Measurements from ENCODE around the gene HEBP2.

The HEBP2 gene

GRCh38 chr6:138378463-138378862 lies 25.6 kb upstream of the HEBP2 start:
- Histone ChIP-seq H3K9ac (ENCODE audit: low read depth, low read length, poor library complexity) (no peak overlapping the region), H2BK12ac (ENCODE audit: low read length) (no peak overlapping the region), H3K4me3 (ENCODE audit: low read length in 2 of 2) (no peak overlapping the region), H3K79me1 (ENCODE audit: low read depth, low read length) (peaks cover 1% of the 10 kb centered on the region), H3K4me1 (ENCODE audit: control insufficient read depth in 2 of 2, insufficient read depth in 1 of 2, low read depth in 1 of 2, low read length in 2 of 2) (no peaks in the 10 kb centered on the region), H3K9me3 (replicated peaks in 1 of 2; ENCODE audit: control insufficient read depth in 2 of 2, insufficient read depth in 1 of 2, low read depth in 1 of 2, low read length in 2 of 2) (no peaks in the 10 kb centered on the region), H4K8ac (ENCODE audit: low read depth, low read length) (no peak overlapping the region), H3K4me2 (ENCODE audit: insufficient read depth, low read length, poor library complexity, severe bottlenecking) (no peak overlapping the region), H3K4ac (ENCODE audit: low read length) (no peak overlapping the region), H2BK5ac (ENCODE audit: low read length) (no peak overlapping the region), H2BK120ac (ENCODE audit: low read depth, low read length) (no peak overlapping the region), H2AFZ (ENCODE audit: low read length) (no peak overlapping the region), H2BK15ac (ENCODE audit: low read length) (no peak overlapping the region), H3K18ac (ENCODE audit: low read length) (no peak overlapping the region), H3K27ac (replicated peaks; ENCODE audit: low read length) (no peak overlapping the region), H2AK5ac (ENCODE audit: low read depth, low read length) (no peak overlapping the region), H3K27me3 (ENCODE audit: control insufficient read depth in 3 of 3, insufficient read depth in 3 of 3, low read depth in 1 of 3, low read length in 3 of 3) (peaks cover 0 to 4% (median 0%) of the 10 kb centered on the region in 3 experiments), H3K36me3 (replicated peaks in 1 of 2; ENCODE audit: control insufficient read depth in 2 of 2, insufficient read depth in 2 of 2, low read length in 2 of 2) (no peaks in the 10 kb centered on the region), H4K91ac (ENCODE audit: low read depth, low read length, poor library complexity) (no peak overlapping the region), H3K23ac (ENCODE audit: low read depth, low read length, poor library complexity) (no peak overlapping the region), H3K14ac (ENCODE audit: low read length) (no peak overlapping the region)
- WGBS, 2 donors (ENCODE audit: extremely low coverage in 2 of 2, insufficient read length in 2 of 2, insufficient replicate concordance in 1 of 2) = no CpG with 5 or more reads among the region's 4 CpGs
- DNase-seq (ENCODE audit: low spot score) = no peak

GRCh38 chr6:138382498-138383265 lies 21.3 kb upstream of the HEBP2 start:
- WGBS, 2 donors (ENCODE audit: extremely low coverage in 2 of 2, insufficient read length in 2 of 2, insufficient replicate concordance in 1 of 2) = no CpG with 5 or more reads among the region's 8 CpGs
- H3K4me2 ChIP-seq (ENCODE audit: insufficient read depth, low read length, poor library complexity, severe bottlenecking) = no peak overlapping the region
- no peak overlapping the region for H2BK120ac ChIP-seq (ENCODE audit: low read depth, low read length)

GRCh38 chr6:138383776-138384175 lies 20.2 kb upstream of the HEBP2 start:
- Histone ChIP-seq H3K27me3 (ENCODE audit: control insufficient read depth in 3 of 3, insufficient read depth in 3 of 3, low read depth in 1 of 3, low read length in 3 of 3) (peaks cover 0 to 10% (median 0%) of the 10 kb centered on the region in 3 experiments), H2BK5ac (ENCODE audit: low read length) (no peak overlapping the region), H3K9me3 (replicated peaks in 1 of 2; ENCODE audit: control insufficient read depth in 2 of 2, insufficient read depth in 1 of 2, low read depth in 1 of 2, low read length in 2 of 2) (no peaks in the 10 kb centered on the region), H2AK5ac (ENCODE audit: low read depth, low read length) (no peak overlapping the region), H4K8ac (ENCODE audit: low read depth, low read length) (no peak overlapping the region), H3K9ac (ENCODE audit: low read depth, low read length, poor library complexity) (no peak overlapping the region), H3K4me3 (ENCODE audit: low read length in 2 of 2) (no peak overlapping the region), H4K91ac (ENCODE audit: low read depth, low read length, poor library complexity) (no peak overlapping the region), H3K36me3 (replicated peaks in 1 of 2; ENCODE audit: control insufficient read depth in 2 of 2, insufficient read depth in 2 of 2, low read length in 2 of 2) (no peaks in the 10 kb centered on the region), H3K18ac (ENCODE audit: low read length) (no peak overlapping the region), H2BK12ac (ENCODE audit: low read length) (no peak overlapping the region), H2BK15ac (ENCODE audit: low read length) (no peak overlapping the region), H2BK120ac (ENCODE audit: low read depth, low read length) (no peak overlapping the region), H3K4me1 (ENCODE audit: control insufficient read depth in 2 of 2, insufficient read depth in 1 of 2, low read depth in 1 of 2, low read length in 2 of 2) (peaks cover 0 to 1% of the 10 kb centered on the region in 2 donors), H3K14ac (ENCODE audit: low read length) (no peak overlapping the region), H3K23ac (ENCODE audit: low read depth, low read length, poor library complexity) (no peak overlapping the region), H3K4ac (ENCODE audit: low read length) (no peak overlapping the region), H2AFZ (ENCODE audit: low read length) (no peak overlapping the region), H3K4me2 (ENCODE audit: insufficient read depth, low read length, poor library complexity, severe bottlenecking) (no peak overlapping the region), H3K79me1 (ENCODE audit: low read depth, low read length) (peaks cover 1% of the 10 kb centered on the region), H3K27ac (replicated peaks; ENCODE audit: low read length) (no peak overlapping the region)
- no peak for DNase-seq (ENCODE audit: low spot score)
- WGBS, 2 donors (ENCODE audit: extremely low coverage in 2 of 2, insufficient read length in 2 of 2, insufficient replicate concordance in 1 of 2) = no CpG with 5 or more reads among the region's 3 CpGs

More at GRCh38 chr6:138382498-138383265, 21.3 kb upstream of the HEBP2 start:
- no peak overlapping the region for H2AFZ ChIP-seq (ENCODE audit: low read length)
- no peak overlapping the region for H3K14ac ChIP-seq (ENCODE audit: low read length)
- H3K18ac ChIP-seq (ENCODE audit: low read length) = no peak overlapping the region
- H3K23ac ChIP-seq (ENCODE audit: low read depth, low read length, poor library complexity) = peak overlapping the region; percentile 75
- H2BK12ac ChIP-seq (ENCODE audit: low read length) = no peak overlapping the region
- no peaks in the 10 kb centered on the region for H3K36me3 ChIP-seq (replicated peaks in 1 of 2; ENCODE audit: control insufficient read depth in 2 of 2, insufficient read depth in 2 of 2, low read length in 2 of 2)
- no peaks in the 10 kb centered on the region for H3K9me3 ChIP-seq (replicated peaks in 1 of 2; ENCODE audit: control insufficient read depth in 2 of 2, insufficient read depth in 1 of 2, low read depth in 1 of 2, low read length in 2 of 2)
- H3K79me1 ChIP-seq (ENCODE audit: low read depth, low read length) = peaks cover 1% of the 10 kb centered on the region
- no peak overlapping the region for H3K4ac ChIP-seq (ENCODE audit: low read length)
- H3K27ac ChIP-seq (replicated peaks; ENCODE audit: low read length) = no peak overlapping the region
- H2BK15ac ChIP-seq (ENCODE audit: low read length) = no peak overlapping the region
- H2BK5ac ChIP-seq (ENCODE audit: low read length) = no peak overlapping the region
- H3K27me3 ChIP-seq (ENCODE audit: control insufficient read depth in 3 of 3, insufficient read depth in 3 of 3, low read depth in 1 of 3, low read length in 3 of 3) = peaks cover 0 to 2% (median 0%) of the 10 kb centered on the region in 3 experiments
- peaks cover 0 to 1% of the 10 kb centered on the region in 2 donors for H3K4me1 ChIP-seq (ENCODE audit: control insufficient read depth in 2 of 2, insufficient read depth in 1 of 2, low read depth in 1 of 2, low read length in 2 of 2)
- no peak overlapping the region for H3K4me3 ChIP-seq (ENCODE audit: low read length in 2 of 2)
- no peak overlapping the region for H2AK5ac ChIP-seq (ENCODE audit: low read depth, low read length)
- no peak overlapping the region for H3K9ac ChIP-seq (ENCODE audit: low read depth, low read length, poor library complexity)
- no peak for DNase-seq (ENCODE audit: low spot score)
- no peak overlapping the region for H4K8ac ChIP-seq (ENCODE audit: low read depth, low read length)
- no peak overlapping the region for H4K91ac ChIP-seq (ENCODE audit: low read depth, low read length, poor library complexity)

- H3K4me3 ChIP-seq (ENCODE audit: low read length in 2 of 2) = no peak overlapping the region
- H3K79me1 ChIP-seq (ENCODE audit: low read depth, low read length) = peaks cover 1% of the 10 kb centered on the region
- no peak overlapping the region for H3K4ac ChIP-seq (ENCODE audit: low read length)
- no peak overlapping the region for H2BK15ac ChIP-seq (ENCODE audit: low read length)
- H3K27ac ChIP-seq (replicated peaks; ENCODE audit: low read length) = no peak overlapping the region
- no CpG with 5 or more reads among the region's 3 CpGs for WGBS, 2 donors (ENCODE audit: extremely low coverage in 2 of 2, insufficient read length in 2 of 2, insufficient replicate concordance in 1 of 2)
- H4K8ac ChIP-seq (ENCODE audit: low read depth, low read length) = no peak overlapping the region
- H3K9me3 ChIP-seq (replicated peaks in 1 of 2; ENCODE audit: control insufficient read depth in 2 of 2, insufficient read depth in 1 of 2, low read depth in 1 of 2, low read length in 2 of 2) = no peaks in the 10 kb centered on the region
- H3K14ac ChIP-seq (ENCODE audit: low read length) = no peak overlapping the region
- H3K9ac ChIP-seq (ENCODE audit: low read depth, low read length, poor library complexity) = no peak overlapping the region
- no peak overlapping the region for H2BK12ac ChIP-seq (ENCODE audit: low read length)
- no peak overlapping the region for H3K4me2 ChIP-seq (ENCODE audit: insufficient read depth, low read length, poor library complexity, severe bottlenecking)
- no peak overlapping the region for H2BK120ac ChIP-seq (ENCODE audit: low read depth, low read length)
- no peak overlapping the region for H3K18ac ChIP-seq (ENCODE audit: low read length)
- DNase-seq (ENCODE audit: low spot score) = no peak
- H3K27me3 ChIP-seq (ENCODE audit: control insufficient read depth in 3 of 3, insufficient read depth in 3 of 3, low read depth in 1 of 3, low read length in 3 of 3) = peaks cover 0 to 13% (median 0%) of the 10 kb centered on the region in 3 experiments
- H4K91ac ChIP-seq (ENCODE audit: low read depth, low read length, poor library complexity) = no peak overlapping the region
- no peak overlapping the region for H2AK5ac ChIP-seq (ENCODE audit: low read depth, low read length)
- no peak overlapping the region for H2AFZ ChIP-seq (ENCODE audit: low read length)
- peaks cover 0 to 1% of the 10 kb centered on the region in 2 donors for H3K4me1 ChIP-seq (ENCODE audit: control insufficient read depth in 2 of 2, insufficient read depth in 1 of 2, low read depth in 1 of 2, low read length in 2 of 2)
- no peaks in the 10 kb centered on the region for H3K36me3 ChIP-seq (replicated peaks in 1 of 2; ENCODE audit: control insufficient read depth in 2 of 2, insufficient read depth in 2 of 2, low read length in 2 of 2)
- H2BK5ac ChIP-seq (ENCODE audit: low read length) = no peak overlapping the region
- H3K23ac ChIP-seq (ENCODE audit: low read depth, low read length, poor library complexity) = no peak overlapping the region
Measured at GRCh38 chr6:138386897-138387296, 17.1 kb upstream of the HEBP2 start.
